Measurements from ENCODE around the gene KDELR3. TPM values are rescaled to one million over a fixed set of nuclear protein-coding genes. Genes with fewer than 3 reads are reported as not detected.

The KDELR3 gene
- polyA plus RNA-seq, 1 donor from 2014 or later, result not detected

GRCh38 chr22:38440747-38441350 lies 27.0 kb upstream of the KDELR3 start:
- no peak overlapping the region for H3K4me2 ChIP-seq (ENCODE audit: low read length)
- no peaks in the 10 kb centered on the region for H3K79me2 ChIP-seq (replicated peaks; ENCODE audit: insufficient read depth, low read length)
- no peaks in the 10 kb centered on the region for H3K27me3 ChIP-seq (ENCODE audit: insufficient read depth, low read depth, low read length)
- no peak overlapping the region for H3K9ac ChIP-seq (ENCODE audit: low read length)
- no peaks in the 10 kb centered on the region for H4K20me1 ChIP-seq (ENCODE audit: insufficient read depth)
- H3K27ac ChIP-seq (ENCODE audit: low read length), result no peak overlapping the region
- H3K9me2 ChIP-seq (ENCODE audit: insufficient read depth, low read length), result no peaks in the 10 kb centered on the region
- TF ChIP-seq RAD21 (conservative IDR thresholded peaks at IDR 0.05) (no peak), POLR2AphosphoS5 (IDR thresholded peaks at IDR 0.05) (no peak), EZH2 (IDR thresholded peaks at IDR 0.05; ENCODE audit: borderline replicate concordance, insufficient read depth, low read length, poor library complexity, severe bottlenecking) (no peak), CTCF (IDR thresholded peaks at IDR 0.05; ENCODE audit: poor library complexity, severe bottlenecking) (no peak), REST (IDR thresholded peaks at IDR 0.05; ENCODE audit: borderline replicate concordance) (no peak), TAF1 (IDR thresholded peaks at IDR 0.05; ENCODE audit: low read depth) (no peak), SMC3 (conservative IDR thresholded peaks at IDR 0.05; ENCODE audit: poor library complexity) (no peak), MXI1 (conservative IDR thresholded peaks at IDR 0.05; ENCODE audit: poor library complexity, severe bottlenecking) (no peak), EP300 (conservative IDR thresholded peaks at IDR 0.05; ENCODE audit: poor library complexity, severe bottlenecking) (no peak)
- H3K36me3 ChIP-seq (ENCODE audit: insufficient read depth, low read length), result no peaks in the 10 kb centered on the region
- H3K9me3 ChIP-seq (ENCODE audit: low read length), result no peaks in the 10 kb centered on the region
- no peak overlapping the region for H3K4me3 ChIP-seq (ENCODE audit: low read length)
- H3F3A ChIP-seq (ENCODE audit: insufficient read depth, low read length, poor library complexity, severe bottlenecking), result no peaks in the 10 kb centered on the region
- H2AFZ ChIP-seq (ENCODE audit: low read depth, low read length), result no peak overlapping the region

- Histone ChIP-seq H3K27me3 (ENCODE audit: insufficient read depth, low read depth, low read length) (no peaks in the 10 kb centered on the region), H3K9ac (ENCODE audit: low read length) (no peak overlapping the region), H3K36me3 (ENCODE audit: insufficient read depth, low read length) (no peaks in the 10 kb centered on the region), H3K9me3 (ENCODE audit: low read length) (no peaks in the 10 kb centered on the region), H2AFZ (ENCODE audit: low read depth, low read length) (no peak overlapping the region), H3K79me2 (replicated peaks; ENCODE audit: insufficient read depth, low read length) (no peaks in the 10 kb centered on the region), H3F3A (ENCODE audit: insufficient read depth, low read length, poor library complexity, severe bottlenecking) (no peaks in the 10 kb centered on the region), H4K20me1 (ENCODE audit: insufficient read depth) (no peaks in the 10 kb centered on the region), H3K27ac (ENCODE audit: low read length) (no peak overlapping the region), H3K4me3 (ENCODE audit: low read length) (no peak overlapping the region), H3K9me2 (ENCODE audit: insufficient read depth, low read length) (no peaks in the 10 kb centered on the region), H3K4me2 (ENCODE audit: low read length) (no peak overlapping the region)
- no peak for TF ChIP-seq MXI1 (conservative IDR thresholded peaks at IDR 0.05; ENCODE audit: poor library complexity, severe bottlenecking)
- TF ChIP-seq SMC3 (conservative IDR thresholded peaks at IDR 0.05; ENCODE audit: poor library complexity), result no peak
- no peak for TF ChIP-seq EP300 (conservative IDR thresholded peaks at IDR 0.05; ENCODE audit: poor library complexity, severe bottlenecking)
- TF ChIP-seq EZH2 (IDR thresholded peaks at IDR 0.05; ENCODE audit: borderline replicate concordance, insufficient read depth, low read length, poor library complexity, severe bottlenecking), result no peak
- TF ChIP-seq POLR2AphosphoS5 (IDR thresholded peaks at IDR 0.05), result no peak
- no peak for TF ChIP-seq REST (IDR thresholded peaks at IDR 0.05; ENCODE audit: borderline replicate concordance)
- TF ChIP-seq TAF1 (IDR thresholded peaks at IDR 0.05; ENCODE audit: low read depth), result no peak
- no peak for TF ChIP-seq RAD21 (conservative IDR thresholded peaks at IDR 0.05)
- no peak for TF ChIP-seq CTCF (IDR thresholded peaks at IDR 0.05; ENCODE audit: poor library complexity, severe bottlenecking)
These were observed 26.1 kb upstream of the KDELR3 start for GRCh38 chr22:38441620-38442287.
